ENCODE data around the gene CYP46A1.

Gene CYP46A1

DNA sequence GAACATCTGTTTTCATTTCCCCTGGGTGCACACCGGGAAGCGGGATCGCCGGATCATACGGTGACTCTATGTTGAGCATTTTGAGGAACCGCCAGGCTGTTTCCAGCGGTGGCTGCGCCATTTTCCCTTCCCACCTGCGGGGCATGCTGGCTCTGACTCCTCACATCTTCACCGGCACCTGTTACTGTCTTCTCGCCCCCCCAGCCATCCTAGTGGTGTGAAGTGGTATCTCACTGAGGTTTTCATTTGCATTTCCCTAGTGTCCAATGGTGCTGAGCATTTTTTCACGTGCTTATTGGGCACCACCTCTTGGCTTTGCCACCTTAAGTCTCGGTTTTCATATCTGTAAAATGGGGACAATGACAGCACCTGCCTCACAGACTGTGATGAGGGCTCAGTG, 65.0 kb downstream of the CYP46A1 start:
- TF ChIP-seq CREB1 (IDR thresholded peaks at IDR 0.05; ENCODE audit: low read depth) = no peak
- TF ChIP-seq, protein P1, sequence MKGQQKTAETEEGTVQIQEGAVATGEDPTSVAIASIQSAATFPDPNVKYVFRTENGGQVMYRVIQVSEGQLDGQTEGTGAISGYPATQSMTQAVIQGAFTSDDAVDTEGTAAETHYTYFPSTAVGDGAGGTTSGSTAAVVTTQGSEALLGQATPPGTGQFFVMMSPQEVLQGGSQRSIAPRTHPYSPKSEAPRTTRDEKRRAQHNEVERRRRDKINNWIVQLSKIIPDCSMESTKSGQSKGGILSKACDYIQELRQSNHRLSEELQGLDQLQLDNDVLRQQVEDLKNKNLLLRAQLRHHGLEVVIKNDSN (IDR thresholded peaks at IDR 0.05) = no peak
- no peak for TF ChIP-seq FOXM1 (IDR thresholded peaks at IDR 0.05; ENCODE audit: borderline replicate concordance, low read depth)

DNA sequence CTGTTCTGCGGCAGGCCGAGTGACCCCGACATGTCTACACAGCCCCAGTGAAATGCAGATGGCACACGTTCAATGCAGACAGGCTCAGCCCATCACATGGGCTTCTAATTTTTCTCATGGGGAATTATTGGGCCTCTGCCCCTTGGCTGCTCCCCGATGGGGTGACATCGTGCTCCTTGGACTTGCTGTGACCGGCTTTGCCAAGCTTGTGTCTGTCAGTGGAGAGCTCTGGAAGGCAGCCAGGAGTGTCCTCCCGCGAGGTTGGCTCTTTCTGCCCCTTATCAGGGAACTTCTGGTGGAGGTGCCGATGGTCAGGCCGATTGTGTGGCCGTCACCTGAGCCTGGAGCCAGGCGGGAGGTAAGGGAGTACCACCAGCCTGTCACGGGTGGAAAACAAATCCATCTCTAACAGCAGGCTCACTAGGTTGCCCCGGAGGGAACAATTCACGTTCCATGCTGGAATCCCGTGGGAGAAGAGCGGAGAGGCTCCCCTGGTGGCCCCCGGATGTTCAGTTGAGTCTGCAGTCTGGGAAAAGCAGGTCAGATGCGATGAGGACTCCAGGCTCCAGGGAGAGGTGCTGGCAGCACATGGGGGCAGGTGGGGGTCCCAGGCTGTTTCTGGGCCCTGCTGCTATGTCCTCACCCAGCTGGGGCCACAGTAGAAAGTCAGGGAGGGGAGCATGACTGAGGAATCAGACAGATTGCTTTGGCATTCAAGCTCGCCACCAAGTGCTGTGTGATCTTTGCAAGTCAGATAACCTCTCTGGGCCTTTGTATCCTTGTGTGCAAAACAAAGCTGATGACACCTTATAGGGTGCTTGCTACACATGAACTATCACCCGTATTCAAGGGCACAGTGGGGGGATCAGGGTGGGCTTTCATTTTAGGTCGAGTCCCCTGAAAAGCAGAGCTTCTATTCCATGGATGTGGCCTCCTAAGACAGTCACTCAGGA, 65.9 kb downstream of the CYP46A1 start:
- TF ChIP-seq EGR1 (IDR thresholded peaks at IDR 0.05) = no peak
- no peak for TF ChIP-seq CREB1 (IDR thresholded peaks at IDR 0.05; ENCODE audit: low read depth)
- TF ChIP-seq NFIC (IDR thresholded peaks at IDR 0.05) = no peak
- TF ChIP-seq TEAD4 (IDR thresholded peaks at IDR 0.05) = no peak
- TF ChIP-seq TCF12 (IDR thresholded peaks at IDR 0.05; ENCODE audit: low read depth) = no peak
- no peak for TF ChIP-seq ZBTB7A (IDR thresholded peaks at IDR 0.05; ENCODE audit: low read depth)
- TF ChIP-seq, protein P1 (IDR thresholded peaks at IDR 0.05) = no peak
- TF ChIP-seq CEBPB (IDR thresholded peaks at IDR 0.05) = no peak
- no peak for TF ChIP-seq TAF1 (IDR thresholded peaks at IDR 0.05; ENCODE audit: low read depth)
- TF ChIP-seq, protein P2, sequence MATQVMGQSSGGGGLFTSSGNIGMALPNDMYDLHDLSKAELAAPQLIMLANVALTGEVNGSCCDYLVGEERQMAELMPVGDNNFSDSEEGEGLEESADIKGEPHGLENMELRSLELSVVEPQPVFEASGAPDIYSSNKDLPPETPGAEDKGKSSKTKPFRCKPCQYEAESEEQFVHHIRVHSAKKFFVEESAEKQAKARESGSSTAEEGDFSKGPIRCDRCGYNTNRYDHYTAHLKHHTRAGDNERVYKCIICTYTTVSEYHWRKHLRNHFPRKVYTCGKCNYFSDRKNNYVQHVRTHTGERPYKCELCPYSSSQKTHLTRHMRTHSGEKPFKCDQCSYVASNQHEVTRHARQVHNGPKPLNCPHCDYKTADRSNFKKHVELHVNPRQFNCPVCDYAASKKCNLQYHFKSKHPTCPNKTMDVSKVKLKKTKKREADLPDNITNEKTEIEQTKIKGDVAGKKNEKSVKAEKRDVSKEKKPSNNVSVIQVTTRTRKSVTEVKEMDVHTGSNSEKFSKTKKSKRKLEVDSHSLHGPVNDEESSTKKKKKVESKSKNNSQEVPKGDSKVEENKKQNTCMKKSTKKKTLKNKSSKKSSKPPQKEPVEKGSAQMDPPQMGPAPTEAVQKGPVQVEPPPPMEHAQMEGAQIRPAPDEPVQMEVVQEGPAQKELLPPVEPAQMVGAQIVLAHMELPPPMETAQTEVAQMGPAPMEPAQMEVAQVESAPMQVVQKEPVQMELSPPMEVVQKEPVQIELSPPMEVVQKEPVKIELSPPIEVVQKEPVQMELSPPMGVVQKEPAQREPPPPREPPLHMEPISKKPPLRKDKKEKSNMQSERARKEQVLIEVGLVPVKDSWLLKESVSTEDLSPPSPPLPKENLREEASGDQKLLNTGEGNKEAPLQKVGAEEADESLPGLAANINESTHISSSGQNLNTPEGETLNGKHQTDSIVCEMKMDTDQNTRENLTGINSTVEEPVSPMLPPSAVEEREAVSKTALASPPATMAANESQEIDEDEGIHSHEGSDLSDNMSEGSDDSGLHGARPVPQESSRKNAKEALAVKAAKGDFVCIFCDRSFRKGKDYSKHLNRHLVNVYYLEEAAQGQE (IDR thresholded peaks at IDR 0.05; ENCODE audit: low read depth) = no peak
- TF ChIP-seq FOXM1 (IDR thresholded peaks at IDR 0.05; ENCODE audit: borderline replicate concordance, low read depth) = no peak
- TF ChIP-seq YY1 (IDR thresholded peaks at IDR 0.05; ENCODE audit: low read depth) = no peak
- no peak for TF ChIP-seq RAD21 (IDR thresholded peaks at IDR 0.05; ENCODE audit: low read depth)
- TF ChIP-seq EP300 (IDR thresholded peaks at IDR 0.05; ENCODE audit: borderline replicate concordance) = no peak
- TF ChIP-seq, protein P3, sequence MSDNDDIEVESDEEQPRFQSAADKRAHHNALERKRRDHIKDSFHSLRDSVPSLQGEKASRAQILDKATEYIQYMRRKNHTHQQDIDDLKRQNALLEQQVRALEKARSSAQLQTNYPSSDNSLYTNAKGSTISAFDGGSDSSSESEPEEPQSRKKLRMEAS (IDR thresholded peaks at IDR 0.05) = no peak

DNA sequence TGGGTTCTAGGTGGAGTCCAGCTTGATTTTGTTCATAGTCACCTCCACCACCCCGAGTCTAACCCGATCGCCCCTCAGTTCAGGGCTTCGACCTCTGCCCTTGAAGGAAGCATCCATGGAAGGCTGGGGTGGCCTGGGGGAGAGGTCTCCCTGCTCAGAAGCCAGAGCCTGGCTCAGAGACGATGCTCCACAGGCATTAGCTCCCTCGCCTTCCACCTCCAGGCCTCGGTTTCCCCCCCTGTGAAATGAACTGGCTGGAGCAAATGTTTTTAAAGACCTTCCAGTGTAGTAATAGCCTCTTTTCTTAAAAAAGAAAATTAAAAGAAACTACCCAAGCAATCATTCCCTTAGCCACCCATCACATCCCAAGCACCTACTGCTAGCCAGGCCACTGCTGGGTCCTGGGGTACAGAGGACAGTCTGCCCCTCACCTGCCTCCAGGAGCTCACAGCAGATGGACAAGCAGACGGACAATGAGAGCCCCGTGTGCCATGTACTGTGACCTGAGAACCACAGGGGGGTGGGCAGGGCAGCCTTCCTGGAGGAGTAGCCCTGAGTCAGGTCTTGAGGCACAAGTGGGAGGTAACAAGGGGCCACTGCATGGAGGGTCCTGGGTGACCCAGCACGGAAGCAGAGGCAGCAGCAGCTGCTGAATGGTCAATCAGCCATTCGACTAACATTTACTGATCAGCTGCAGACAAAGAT, 66.8 kb downstream of the CYP46A1 start:
- TF ChIP-seq EP300 (IDR thresholded peaks at IDR 0.05; ENCODE audit: borderline replicate concordance) (no peak), TEAD4 (IDR thresholded peaks at IDR 0.05) (no peak), YY1 (IDR thresholded peaks at IDR 0.05; ENCODE audit: low read depth) (no peak), TAF1 (IDR thresholded peaks at IDR 0.05; ENCODE audit: low read depth) (no peak), TCF12 (IDR thresholded peaks at IDR 0.05; ENCODE audit: low read depth) (no peak), ZBTB7A (IDR thresholded peaks at IDR 0.05; ENCODE audit: low read depth) (no peak), EGR1 (IDR thresholded peaks at IDR 0.05) (no peak), RAD21 (IDR thresholded peaks at IDR 0.05; ENCODE audit: low read depth) (no peak), CREB1 (IDR thresholded peaks at IDR 0.05; ENCODE audit: low read depth) (no peak), FOXM1 (IDR thresholded peaks at IDR 0.05; ENCODE audit: borderline replicate concordance, low read depth) (no peak), NFIC (IDR thresholded peaks at IDR 0.05) (no peak), CEBPB (IDR thresholded peaks at IDR 0.05) (no peak)
- TF ChIP-seq, protein P2 (IDR thresholded peaks at IDR 0.05; ENCODE audit: low read depth) = no peak
- TF ChIP-seq, protein P1 (IDR thresholded peaks at IDR 0.05) = no peak
- TF ChIP-seq, protein P3 (IDR thresholded peaks at IDR 0.05) = no peak

DNA sequence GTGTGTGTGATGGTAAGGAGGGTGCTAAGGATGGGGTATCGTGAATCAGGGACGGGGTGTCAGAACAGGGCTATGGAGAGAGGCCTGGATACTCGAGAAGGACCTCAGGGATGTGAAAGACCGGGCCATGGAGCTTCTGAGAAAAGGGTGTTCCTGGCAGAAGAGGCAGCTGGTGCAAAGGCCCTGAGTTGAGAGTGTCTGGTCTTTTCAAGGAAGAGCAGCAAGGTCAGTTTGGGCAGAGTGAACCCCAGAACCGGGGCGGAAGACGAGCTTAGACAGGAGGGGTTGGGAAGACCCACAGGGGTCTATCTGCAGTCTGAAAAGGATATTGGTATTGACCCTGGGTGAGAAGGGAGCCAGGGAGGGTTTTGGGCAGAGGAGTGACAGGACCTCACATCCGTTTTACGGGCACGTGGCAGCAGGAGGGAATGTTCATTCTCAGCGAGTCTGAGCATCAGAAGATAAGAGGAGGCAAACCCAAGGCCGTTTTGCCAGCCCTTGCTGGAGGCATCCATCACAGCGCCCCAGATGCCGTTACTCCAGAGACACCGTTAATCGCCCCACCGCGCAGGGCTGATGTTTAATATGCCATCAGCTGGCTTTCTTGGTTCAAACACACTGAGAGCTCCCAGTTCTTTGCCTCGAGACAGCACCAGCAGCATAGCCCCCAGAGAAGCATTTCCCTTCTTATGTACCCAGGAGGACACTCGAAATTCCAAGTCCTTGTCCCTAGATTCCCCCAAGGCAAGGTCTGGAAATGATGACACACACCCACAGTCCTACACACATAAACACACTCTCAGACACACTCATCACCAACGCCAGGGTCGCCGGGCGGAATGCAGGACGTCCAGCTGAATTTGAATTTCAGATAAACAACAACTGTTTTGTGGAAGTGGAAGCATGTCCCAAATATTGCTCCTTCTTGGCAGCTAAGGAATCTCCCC, 67.7 kb downstream of the CYP46A1 start:
- TF ChIP-seq NFIC (IDR thresholded peaks at IDR 0.05) (no peak), TEAD4 (IDR thresholded peaks at IDR 0.05) (no peak), CREB1 (IDR thresholded peaks at IDR 0.05; ENCODE audit: low read depth) (no peak)
